Limb (tissue), 2 donors: ENCODE measurements around the gene DCAF4.

Experiments
- DNase-seq, 2 donors: peaks; one replicate each; pipeline ENCODE4 v3.0.0-alpha.2; 2016; ENCODE audit errors: extremely low spot score in 2 of 2

Gene DCAF4, protein sequence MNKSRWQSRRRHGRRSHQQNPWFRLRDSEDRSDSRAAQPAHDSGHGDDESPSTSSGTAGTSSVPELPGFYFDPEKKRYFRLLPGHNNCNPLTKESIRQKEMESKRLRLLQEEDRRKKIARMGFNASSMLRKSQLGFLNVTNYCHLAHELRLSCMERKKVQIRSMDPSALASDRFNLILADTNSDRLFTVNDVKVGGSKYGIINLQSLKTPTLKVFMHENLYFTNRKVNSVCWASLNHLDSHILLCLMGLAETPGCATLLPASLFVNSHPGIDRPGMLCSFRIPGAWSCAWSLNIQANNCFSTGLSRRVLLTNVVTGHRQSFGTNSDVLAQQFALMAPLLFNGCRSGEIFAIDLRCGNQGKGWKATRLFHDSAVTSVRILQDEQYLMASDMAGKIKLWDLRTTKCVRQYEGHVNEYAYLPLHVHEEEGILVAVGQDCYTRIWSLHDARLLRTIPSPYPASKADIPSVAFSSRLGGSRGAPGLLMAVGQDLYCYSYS

DNA sequence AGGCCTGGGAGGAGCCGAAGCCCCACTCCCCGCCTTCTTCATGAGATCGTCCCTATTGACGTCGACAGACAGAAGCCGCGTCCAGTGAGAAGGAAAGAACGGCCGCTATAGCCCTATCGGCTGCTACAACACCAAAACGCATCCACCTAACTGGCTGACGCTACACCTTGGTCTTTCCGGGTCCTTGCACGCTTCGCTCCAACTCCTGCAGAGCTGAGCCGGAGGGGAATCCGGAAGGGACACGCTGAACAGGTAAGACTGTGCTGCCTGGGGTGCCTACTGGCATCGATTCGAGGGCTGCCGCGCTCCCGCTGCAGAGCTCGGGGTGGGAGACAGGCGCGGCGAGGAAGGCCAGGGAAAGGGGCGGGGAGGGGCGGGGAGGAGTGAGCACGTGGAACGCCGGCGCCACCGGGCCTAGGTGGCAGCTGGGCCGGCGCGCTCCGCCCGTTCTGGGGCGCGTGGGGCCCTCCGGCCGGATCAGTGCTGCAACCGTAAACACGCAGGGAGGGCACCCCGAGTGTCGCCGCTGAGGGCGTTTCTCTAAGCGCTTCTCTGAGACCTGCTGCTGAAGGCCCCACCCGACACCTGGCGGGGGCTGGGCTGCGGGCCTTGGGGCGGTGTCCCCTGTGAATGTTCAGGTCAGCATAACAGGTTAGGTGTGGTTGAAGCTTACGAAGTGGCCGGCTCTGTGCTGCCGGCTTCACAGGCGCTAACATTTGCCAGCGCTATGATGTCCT lies at the start of gene DCAF4:
DCAF4 (plus strand) TSS at position 173 of the 737 bp plus-strand sequence. CDS start 11,515 bp downstream, outside the sequence.
- peak; percentile 95 to 98 for DNase-seq

DNA sequence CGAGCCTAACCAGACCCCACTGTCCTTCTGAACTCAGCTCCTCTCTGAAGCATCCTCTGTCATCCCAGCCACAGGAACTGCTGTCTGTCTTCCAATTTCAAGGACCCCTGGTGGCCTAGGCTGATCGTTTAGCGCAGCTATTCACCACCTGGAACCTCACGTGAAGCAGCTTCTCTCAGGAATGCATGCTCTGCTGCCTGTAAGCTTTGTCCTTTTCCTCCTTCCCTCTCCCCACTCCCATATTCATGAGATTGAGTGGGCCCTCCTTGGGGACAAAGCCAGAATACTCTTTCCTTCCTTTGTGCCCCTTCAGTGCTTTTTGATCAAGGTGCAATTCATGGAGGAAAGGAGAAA lies 49.6 kb upstream of the DCAF4 start:
- DNase-seq: no peak

DNA sequence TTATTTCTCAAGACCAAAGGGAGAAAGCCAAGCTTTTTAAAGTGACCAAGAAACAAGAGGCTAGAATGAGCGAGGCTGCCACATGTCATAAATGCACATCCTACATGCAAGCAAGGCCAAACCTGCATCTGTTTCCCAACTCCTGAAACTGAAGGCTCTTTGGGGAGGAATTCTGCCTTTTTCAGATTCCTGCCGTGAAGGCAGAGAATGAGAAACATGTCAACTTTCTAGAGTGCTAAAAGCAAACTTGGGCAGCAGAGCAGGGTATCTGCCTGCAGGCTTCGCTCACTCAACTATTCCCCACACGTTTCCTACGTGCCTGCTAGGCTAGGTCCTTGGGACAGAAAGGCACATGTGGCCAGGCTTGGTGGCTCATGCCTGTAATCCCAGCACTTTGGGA lies 47.5 kb upstream of the DCAF4 start:
- DNase-seq: no peak

DNA sequence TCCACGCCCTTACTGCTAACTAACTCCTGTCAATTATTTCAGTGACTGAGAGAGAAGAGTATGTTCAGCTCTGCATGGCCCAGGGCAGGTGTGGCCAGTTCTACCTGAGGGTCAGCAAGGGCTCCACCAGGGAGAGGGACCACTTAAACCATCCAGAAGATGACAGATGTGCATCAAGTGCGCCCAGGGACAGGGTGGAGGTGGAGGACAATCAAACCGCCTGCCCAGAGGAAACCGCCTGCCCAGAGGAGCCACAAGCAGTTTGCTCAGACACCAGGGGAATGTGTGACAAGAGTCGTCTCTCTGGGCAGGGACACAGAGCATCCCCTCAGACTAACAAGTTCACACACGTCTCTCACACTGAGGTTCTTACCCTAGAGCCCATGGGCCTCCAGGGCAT lies 46.8 kb upstream of the DCAF4 start:
- DNase-seq: no peak

DNA sequence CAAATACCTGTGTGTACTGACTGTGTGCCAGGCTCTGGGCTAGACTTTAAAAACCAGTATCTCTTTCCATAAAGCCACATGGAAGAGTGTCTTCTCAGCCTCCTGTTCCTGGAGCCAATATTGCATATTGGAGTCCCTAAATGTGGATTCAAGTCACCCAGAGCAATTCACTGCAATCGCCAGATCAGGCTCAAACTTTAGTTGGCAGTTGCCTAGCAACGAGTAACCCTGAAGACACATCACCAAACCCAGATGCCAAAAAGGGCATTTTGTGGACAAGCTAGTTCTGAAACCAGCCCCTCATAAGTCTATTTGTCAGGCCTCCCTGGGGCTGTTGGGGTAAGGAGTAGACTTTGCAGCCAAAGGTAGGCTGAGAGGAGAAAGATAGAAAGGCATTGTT lies 46.1 kb upstream of the DCAF4 start:
- no peak for DNase-seq

DNA sequence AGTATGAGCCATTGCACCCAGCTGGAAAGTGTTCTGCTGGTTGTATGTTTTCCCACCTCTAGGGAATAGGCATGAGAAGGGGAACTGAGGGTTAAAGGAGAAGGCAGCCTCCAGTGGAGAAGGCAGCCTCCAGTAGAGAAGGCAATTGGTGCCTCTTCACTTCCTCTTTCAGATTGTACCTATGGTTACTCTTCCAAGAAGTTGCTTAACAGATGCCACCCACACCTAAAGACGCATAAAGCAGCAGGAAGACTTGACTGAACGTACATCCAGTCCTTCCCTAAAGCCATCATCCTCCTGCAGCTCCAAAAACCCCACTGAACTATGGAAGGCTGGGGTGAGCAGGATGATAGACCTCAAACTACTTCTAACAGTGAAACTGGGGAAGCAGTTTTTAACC lies 45.4 kb upstream of the DCAF4 start:
- no peak for DNase-seq

DNA sequence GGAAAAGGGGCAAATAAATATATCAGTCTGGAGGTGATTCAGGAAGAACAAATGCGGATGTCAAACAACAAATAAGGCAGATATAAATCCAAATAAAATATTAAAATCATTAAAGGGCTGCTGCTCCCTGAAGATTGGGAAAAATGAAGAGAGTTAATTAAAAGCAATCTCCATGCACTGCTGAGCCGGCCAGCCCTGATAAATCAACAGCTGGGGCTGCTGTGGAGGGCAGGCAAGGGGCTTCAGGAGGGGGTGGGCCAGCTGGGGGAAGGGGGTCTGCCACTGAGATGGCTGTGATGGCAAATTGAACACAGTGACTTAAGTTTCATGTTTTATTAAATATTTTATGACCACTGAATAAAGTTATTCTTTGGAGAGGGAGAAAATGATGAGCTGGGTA lies 44.7 kb upstream of the DCAF4 start:
- no peak for DNase-seq

DNA sequence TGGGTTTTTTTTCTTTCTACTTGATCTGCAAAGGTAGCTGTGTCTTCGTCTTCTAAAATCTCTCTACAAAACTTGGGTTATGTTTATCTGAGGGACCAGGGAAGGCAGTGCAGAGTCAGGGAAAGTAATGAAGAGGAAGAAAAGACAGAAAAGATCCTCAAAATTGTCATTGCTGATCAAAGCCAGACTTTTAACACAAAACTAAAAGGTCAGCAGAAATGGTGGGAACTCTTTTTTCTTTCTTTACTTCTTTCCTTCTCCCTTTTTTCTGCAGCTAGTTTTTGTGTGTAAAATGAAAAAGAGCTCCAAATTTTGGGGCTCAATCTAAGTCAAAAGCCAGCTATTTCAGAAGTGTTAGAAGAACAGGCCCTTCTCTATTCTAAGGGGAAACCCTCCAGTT lies 44.2 kb upstream of the DCAF4 start:
- no peak for DNase-seq

DNA sequence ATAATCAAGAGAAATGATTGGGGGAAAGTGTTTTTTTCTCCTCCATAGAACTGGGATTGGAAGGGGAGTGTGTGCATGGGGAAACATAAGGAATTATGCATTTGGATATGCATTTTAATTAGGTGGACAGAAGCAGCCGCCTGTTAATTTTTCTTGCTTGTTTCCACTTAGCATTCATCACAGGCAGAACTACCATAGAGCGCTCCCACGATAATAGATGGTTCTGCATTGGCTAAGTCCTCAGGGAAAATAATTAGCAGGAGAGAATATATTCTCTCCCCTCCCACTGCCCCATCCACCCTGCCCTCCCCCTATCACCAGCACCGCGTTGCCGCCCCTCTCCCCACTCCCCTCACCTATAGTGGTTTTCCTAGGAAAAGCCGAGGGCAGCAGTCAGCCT lies 43.8 kb upstream of the DCAF4 start:
- no peak for DNase-seq

DNA sequence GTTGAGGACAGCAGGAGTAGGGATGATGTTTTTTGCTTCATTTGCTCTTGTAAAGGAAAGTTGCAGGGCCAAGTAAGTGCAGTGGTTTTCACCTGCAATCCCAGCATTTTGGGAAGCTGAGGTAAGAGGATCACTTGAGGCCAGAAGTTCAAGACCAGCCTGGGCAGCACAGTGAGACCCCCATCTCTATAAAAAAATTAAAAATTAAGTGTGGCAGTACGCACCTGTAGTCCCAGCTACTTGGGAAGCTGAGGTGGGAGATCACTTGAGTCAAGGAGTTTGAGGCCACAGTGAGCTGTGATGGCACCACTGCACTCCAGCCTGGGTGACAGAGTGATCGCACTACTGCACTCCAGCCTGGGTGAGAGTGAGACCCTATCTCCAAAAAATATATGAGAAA lies 43.2 kb upstream of the DCAF4 start:
- DNase-seq: no peak

DNA sequence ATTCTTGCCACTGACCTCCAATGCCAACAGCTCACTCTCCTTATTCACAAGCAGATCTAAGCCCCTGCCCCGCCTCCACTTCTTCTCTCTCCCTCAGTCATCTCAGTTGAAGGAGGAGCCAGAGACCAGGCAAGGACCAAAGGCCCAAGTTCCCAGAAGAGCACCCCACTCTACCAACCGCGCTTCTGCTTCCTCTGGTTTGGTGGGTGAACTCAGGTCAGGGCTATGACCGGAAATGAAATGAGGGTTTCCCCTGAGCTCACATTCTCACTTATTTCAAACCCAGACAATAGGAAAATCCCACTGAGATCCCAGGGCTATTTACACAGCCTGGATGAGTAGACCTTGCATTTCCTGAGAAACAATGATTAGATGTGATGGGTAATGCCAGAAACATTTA lies 42.3 kb upstream of the DCAF4 start:
- DNase-seq: no peak

DNA sequence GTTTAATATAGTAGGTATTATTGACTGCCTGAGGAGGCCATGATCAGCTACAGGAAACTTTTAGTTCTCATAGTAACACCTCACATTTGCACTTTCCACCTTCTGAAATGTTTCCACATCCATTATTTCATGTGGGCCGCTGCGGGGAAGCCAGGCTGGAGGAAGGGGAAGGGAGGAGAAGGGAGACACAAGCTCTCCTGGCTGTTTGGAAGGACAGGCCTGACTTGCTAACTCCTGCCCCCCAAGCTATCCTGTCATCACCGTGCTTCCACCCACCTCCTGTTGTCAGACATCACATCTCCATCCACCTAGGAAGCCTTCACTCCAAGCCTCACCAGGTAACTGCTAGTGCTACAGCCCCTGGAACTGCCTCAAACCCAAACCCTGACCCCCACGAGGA lies 41.9 kb upstream of the DCAF4 start:
- no peak for DNase-seq

DNA sequence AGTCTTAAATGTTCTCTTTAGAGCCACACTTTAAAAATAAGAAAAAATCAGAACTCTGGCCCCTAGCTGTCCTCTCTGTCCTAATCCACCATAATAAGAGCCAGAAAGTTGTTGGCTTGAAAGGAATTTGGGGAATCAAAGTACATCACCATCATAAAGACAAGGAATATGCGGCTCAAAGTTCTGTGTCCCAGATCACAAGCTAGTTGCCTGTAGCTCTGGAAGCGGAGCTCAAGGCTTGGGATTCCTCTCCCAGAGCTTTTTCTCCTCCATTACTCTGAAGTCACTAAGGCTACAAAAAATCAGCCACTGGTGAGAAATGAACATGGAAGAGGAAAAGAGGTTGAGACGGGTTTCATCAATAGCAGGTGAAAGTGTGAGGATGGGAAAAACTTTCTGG lies 38.8 kb upstream of the DCAF4 start:
- DNase-seq: no peak

DNA sequence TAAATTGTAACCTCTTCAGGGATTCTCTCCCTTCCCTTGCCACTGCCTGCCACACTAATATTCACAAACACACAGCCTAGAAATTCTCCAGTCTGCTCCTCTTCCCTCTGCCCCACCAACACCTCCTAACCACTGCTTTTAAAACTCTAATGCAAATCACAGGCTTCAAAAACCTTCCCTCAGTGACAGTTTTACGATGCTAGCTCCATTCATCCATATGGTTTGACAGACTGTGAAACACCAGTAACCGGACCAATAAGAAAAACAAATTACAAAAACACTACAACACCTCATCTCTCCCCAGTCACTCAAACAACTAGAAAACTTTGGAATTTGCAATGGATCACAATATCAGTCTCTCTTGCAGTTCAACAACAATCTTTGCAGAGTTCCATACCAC lies 38.1 kb upstream of the DCAF4 start:
- no peak for DNase-seq

DNA sequence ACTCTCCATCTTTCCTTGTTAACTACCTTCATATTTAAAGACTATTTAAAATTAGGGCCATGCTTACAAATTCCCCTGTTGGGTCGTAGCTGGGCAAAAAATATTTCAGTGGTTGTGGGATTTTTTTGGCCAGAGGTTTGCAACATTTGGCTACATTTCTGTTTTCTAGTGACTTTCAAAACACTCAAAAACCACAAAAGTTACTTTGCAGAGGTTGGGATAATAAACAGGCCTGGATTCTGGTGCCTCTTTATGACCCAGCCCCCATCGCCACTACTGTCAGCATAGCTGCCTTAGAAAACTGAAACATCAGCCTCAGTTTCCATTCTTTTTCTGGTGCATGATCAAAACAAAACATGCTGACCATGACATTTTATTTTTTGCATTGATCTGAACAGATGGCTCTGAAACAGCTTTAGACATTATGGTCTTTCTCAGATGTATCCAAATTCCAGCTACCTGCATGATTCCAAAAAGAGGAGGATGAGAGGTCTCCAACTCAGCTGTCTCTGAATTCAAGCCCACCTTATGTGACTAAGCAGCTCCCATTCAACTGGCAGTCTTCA lies 37.5 kb upstream of the DCAF4 start:
- DNase-seq: no peak

DNA sequence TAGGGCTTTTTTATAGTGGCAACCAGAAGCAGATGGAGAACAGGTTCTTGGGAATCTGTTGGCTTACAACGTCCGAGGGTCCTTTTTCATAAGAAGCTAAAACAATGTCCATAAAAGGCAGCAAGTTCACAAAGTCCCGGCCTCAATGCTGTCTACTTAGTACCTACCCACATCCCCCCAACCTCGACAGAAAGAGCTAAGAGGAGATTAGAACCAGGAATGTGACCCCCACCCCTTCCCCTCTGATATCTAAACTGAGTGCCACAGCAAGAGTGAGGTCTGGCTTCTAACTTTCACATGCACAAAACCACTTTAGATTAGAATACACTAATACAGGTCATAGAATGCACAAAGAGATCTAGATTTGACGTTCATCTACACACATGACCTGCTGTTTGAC lies 36.9 kb upstream of the DCAF4 start:
- no peak for DNase-seq

DNA sequence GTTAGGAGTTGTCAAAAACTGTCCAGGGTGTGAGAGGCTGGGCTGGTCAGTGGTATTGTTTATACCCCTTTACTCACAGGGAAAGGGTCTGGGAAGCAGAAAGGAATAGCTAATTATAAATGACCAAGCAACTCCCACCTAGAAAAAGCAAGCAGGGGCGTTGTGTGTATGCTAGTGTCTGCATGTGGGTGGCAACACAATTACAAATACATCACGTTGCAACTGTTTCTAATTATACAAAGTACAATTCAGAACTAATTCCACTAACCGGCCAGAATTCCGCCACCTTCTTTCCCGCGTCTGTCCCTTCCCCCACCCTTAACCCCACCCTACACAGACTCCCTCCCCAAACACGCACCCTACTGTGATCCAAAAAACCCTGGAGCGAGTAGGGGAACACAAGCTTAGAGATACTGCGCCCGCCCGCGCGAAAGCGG lies 34.6 kb upstream of the DCAF4 start:
- no peak for DNase-seq

DNA sequence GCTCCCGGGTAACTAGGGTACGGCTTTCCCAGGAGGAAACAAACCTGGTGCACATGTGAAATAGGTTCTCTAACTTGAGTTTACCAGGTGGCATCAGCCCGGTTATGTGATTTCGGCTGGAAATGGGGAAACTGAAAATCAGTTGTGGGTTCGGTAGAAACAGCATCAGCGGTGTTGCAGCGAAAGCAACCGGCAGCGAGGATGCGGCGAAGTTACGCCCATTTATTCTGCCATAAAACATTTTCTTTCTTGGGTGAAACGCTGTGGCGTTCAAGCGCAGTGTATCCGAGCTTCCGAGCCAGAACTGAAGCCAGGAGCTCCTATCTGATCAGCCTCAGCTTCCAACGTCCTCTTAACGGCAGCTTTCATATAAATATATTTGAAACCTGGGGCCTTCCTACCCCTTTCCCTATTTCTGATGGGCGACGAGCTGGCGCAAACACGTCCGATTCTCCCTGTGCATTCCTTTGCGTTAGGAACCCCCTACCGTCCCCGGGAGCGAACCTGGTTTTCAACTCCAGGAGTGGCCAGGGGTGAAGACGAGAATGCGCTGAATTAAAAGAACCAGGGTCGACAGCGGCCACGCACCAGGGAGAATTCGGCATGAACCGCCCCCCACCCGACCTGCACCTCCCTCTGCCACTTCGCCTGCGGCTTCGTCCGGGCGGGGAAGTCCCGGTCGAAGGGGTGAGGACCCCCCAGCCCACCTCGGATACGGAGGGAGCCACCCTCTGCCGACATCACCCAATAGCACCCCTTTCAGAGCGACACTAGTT lies 34.0 kb upstream of the DCAF4 start:
- DNase-seq: peak in 1 of 2 donors; percentile 52

DNA sequence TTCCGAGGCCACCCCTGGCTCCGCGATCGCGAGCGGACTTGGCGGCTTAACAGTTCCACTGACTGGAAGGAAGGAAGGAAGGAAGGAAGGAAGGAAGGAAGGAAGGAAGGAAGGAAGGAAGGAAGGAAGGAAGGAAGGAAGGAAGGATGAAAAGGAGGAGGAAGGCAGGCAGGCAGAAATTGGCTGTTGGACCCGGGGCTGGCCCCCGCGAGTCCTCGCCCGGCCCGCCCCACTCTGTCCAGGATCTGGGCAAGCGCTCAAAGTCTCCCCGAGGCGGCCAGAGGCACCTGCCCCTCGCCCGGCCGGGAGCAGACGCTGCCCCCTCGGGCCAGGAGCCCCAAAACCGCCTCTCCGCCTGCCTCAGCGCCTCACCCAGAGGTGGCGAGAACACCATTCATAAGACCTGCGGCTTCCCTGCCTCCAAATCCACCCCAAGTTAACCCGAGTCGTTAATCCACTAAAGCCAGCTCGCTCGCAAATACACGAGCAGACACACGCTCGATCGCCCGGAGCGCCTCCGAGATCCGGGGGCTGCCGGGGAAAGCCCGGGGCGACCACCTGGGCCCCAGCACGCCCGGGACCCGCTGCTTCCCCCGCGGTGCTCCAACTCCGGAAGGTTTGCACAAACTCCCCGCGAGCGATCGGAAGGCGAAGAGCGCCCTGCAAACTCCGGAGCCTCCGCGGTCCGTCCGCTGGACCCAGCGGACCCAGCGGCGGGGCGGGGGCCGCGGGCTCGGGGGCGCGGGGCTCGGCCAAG lies 33.2 kb upstream of the DCAF4 start:
- peak in 1 of 2 donors; percentile 58 for DNase-seq

DNA sequence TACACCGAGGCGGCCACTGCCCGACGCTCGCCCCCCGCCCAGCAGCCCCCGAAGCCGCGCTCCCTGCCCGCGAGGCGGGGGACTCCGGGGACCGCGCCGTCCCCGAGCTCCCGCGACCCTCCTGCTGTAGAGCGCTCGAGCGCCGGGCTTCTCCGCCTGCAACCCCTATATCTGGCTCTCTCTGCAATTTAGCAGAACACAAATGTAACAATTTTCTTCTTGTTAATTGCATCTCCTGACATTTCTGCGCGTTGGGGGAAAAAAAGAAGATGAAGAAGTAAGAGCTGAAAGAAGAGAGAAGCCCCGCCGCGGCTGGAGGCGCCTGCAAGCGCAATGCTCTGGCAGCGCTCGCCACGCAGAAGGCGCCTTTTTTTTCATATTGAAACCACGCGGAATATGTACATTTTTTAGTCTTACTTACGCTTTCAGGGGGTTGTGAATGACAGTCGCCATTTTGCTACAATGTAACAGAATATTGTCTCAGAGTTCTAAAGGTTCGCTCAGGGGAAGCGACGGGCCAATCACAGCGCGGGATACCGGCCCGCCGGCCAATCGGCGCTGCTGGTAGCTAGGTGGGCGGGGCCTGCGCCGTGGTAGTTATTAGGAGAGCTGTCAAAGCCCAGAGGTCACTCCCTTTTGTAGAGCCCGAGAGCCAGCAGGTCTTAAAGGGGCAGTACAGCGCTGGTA lies 32.5 kb upstream of the DCAF4 start, which contains the start of gene DPF3:
DPF3 (minus strand) TSS at position 466 of the 687 bp plus-strand sequence; CDS start at position 453, 13 bp downstream.
- DNase-seq: peak; percentile 95
